HL-60/S4 treated with retinoic acid at 250 ng/mL for 4 days and 3 days (cell line): ENCODE measurements around the gene DLEC1.
"Not testable (repeated sequence)": the region's sequence is repeated elsewhere in the genome, so short reads cannot be mapped to it uniquely, and the experiment has no call there.

Experiments
- in situ Hi-C: fragments of 300-500 bp; cut with MboI; formaldehyde crosslinking; loops from 2 replicates; pipeline ENCODE4 v1.7.0; 2022; ENCODE audit warnings: low sequenced_read_pairs

DLEC1 gene

DNA sequence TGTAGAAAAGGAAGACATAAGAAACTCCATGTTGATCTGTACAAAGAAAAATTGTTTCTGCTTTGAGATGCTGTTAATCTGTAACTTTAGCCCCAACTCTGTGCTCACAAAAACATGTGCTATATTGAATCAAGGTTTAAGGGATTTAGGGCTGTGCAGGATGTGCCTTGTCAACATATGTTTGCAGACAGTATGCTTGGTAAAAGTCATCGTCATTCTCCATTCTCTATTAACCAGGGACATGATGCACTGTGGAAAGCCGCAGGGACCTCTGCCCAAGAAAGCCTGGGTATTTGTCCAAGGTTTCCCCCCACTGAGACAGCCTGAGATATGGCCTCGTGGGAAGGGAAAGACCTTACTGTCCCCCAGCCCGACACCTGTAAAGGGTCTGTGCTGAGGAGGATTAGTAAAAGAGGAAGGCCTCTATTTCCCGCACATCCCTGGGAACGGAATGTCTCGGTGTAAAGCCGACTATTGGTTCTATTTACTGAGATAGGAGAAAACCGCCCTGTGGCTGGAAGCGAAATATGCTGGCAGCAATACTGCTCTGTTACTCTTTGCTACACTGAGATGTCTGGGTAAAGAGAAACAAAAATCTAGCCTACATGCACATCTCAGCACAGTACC lies 95.6 kb downstream of the DLEC1 start:
- in situ Hi-C loops, result not testable (repeated sequence)

DNA sequence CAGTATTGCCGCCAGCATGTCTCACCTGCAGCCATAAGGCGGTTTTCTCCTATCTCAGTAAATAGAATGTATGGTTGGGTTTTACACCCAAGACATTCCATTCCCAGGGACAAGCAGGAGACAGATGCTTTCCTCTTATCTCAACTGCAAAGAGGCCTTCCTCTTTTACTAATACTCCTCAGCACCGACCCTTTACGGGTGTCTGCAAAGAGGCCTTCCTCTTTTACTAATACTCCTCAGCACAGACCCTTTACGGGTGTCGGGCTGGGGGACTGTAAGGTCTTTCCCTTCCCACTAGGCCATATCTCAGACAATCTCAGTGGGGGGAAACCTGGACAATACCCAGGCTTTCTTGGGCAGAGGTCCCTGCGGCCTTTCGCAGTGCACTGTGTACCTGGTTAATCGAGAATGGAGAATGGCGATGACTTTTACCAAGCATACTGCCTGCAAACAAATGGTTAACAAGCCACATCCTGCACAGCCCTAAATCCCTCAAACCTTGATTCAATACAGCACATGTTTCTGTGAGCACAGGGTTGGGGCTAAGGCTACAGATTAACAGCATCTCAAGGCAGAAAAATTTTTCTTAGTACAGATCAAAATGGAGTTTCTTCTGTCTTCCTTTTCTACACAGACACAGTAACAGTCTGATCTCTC lies 96.7 kb downstream of the DLEC1 start:
- in situ Hi-C loops, result not testable (repeated sequence)

DNA sequence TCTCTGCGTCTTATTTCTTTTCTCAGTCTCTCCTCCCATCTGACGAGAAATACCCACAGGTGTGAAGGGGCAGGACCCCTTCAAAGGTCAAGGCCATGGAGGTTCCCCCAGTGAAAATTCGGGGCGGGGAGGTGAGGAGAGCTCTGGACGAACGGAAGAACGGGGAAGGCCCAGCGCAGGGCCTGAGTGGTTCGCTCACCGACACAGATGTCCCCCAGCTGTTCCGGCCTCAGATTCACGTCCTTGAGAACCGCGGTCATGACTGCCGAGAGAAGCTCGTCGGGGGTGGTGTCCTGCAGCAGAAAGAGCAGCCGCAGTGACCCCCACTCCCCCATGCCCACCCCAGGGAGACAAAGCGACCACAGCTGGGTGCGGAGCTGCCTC lies 97.4 kb downstream of the DLEC1 start:
- in situ Hi-C loops, result no loop called here

DNA sequence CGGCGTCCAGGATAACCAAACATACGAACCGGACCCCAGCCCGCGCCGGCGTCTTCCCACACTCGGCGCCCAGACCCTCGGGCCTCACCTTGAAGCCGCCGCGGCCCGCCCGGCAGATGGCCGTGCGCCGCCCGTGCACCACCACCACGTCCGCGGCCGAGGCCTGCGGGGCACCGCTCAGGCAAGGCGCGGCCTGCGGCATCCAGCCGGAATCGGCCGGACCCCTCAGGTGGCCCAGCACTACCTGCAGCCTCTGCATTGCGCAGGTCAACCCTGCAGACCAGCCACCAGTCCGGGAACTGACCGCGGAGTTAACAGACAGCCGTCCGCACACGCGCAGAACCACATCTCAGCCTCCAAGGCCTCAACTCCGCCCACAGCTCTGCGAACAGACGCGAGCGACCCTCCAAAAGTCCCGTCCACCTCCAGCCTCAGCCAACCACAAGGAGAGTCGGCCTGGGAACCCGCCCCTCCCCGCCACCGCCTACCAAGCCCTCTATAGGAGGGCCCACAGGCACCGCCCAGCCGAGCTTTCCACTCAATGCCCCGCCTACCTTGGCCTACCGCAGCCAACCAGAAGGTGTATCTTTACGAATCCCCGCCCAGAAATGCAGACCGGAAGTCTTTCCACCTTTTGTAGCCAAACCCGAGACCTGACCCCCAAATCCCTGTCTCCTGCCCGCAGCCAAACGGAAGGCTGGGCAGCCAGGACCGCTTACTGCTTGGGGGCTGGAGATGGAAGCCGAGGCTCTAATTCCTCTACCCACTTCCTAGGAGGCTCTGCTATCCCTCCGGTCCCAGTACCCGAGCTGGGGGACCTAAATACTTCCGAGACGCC lies 98.0 kb downstream of the DLEC1 start, which contains the start of gene ACAA1:
Gene ACAA1 (minus strand): TSS at position 351 of the 838 bp plus-strand sequence. CDS start 92 bp downstream, at position 259.
- in situ Hi-C loops, result no loop called here

DNA sequence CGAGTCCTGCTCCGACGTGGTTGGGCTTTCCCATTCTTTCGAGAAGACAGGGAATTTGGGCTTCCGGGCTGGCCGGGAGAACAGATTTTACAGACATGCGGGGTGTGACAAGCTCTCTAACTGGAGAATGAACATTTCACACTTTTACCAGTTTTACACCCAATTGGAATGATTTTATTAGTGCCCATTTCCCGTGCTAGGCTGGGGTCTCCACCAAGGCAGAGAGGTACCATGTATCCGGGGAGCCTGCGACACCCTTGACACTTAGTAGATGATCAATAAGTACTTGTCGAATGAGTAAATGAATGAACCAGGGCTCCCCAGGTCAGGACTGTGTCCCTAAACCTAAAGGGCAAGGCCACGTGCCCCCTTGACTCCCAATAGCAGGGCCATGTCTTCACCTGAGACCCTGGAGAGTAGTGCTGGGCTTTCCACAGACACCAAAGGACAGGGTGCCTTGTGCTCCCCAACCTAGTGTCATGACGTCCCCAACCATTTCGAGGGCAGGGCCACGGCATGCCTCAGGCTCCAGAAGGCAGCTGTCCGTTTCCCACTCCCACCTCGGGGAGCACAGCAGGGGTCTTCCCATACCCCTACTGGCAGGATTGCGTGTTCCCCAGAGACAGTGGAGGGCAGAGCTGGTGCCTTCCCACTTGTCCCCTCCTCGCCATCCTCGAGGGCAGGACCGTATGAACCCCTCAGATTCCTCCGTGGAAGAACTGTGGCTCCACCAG lies 98.8 kb downstream of the DLEC1 start:
- in situ Hi-C loops, result no loop called here

DNA sequence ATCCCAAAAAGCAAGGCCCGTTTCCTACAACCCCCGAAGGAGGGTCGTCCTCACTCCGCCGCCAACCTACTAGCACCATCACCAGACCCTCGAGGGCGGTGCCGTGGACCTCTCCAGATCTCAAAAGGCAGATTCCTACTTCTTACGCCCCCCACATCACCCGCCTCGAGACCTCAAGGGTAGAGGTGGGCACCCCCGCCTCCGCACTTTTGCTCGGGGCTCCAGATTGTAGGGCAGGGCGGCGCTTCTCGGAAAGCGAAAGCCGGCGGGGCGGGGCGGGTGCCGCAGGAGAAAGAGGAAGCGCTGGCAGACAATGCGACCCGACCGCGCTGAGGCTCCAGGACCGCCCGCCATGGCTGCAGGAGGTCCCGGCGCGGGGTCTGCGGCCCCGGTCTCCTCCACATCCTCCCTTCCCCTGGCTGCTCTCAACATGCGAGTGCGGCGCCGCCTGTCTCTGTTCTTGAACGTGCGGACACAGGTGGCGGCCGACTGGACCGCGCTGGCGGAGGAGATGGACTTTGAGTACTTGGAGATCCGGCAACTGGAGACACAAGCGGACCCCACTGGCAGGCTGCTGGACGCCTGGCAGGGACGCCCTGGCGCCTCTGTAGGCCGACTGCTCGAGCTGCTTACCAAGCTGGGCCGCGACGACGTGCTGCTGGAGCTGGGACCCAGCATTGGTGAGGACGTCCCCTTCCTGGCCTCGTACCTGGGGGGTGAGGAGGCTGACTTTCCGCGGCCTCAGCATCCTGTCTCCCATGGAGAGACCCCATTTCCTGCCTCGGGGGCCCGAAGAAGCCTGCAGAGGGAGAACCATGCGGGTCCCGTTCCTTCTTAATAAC lies 99.6 kb downstream of the DLEC1 start, which contains the start of gene MYD88:
Gene MYD88 (plus strand): TSS at position 313 of the 842 bp plus-strand sequence. CDS start 40 bp downstream, at position 353.
- in situ Hi-C loops, result no loop called here

DNA sequence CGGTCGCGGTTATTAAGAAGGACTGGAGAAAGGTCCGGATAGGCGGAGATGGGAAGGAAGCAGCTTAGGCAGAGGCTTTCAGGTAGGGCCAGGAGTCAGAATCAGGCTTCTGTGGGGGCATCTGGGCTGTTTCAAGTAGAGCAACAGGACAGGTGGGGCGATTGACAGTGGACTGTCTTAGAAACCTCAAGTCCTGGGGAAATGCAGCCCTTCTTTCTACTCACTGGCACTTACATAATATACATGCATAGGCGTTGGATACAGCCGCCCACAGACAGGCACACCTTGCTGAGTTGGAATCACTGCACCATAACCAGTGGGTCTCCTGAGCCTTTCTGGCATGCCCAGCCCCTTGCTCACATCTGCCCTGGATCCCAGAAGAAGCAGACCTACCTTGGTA lies 100.2 kb downstream of the DLEC1 start:
- in situ Hi-C loops, result no loop called here

DNA sequence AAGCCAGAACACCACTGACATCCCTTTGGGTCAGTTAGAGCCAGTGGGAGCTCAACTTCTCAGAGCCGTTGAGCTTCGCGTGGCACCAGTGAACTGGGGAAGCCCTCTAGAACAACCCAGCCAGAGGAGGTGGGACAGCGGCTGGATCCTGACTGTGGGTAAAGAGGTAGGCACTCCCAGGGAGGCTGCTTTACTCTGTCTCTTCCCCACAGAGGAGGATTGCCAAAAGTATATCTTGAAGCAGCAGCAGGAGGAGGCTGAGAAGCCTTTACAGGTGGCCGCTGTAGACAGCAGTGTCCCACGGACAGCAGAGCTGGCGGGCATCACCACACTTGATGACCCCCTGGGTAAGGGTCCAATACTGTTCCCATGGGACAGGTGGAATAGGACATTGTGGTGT lies 100.6 kb downstream of the DLEC1 start:
- in situ Hi-C loops, result no loop called here

DNA sequence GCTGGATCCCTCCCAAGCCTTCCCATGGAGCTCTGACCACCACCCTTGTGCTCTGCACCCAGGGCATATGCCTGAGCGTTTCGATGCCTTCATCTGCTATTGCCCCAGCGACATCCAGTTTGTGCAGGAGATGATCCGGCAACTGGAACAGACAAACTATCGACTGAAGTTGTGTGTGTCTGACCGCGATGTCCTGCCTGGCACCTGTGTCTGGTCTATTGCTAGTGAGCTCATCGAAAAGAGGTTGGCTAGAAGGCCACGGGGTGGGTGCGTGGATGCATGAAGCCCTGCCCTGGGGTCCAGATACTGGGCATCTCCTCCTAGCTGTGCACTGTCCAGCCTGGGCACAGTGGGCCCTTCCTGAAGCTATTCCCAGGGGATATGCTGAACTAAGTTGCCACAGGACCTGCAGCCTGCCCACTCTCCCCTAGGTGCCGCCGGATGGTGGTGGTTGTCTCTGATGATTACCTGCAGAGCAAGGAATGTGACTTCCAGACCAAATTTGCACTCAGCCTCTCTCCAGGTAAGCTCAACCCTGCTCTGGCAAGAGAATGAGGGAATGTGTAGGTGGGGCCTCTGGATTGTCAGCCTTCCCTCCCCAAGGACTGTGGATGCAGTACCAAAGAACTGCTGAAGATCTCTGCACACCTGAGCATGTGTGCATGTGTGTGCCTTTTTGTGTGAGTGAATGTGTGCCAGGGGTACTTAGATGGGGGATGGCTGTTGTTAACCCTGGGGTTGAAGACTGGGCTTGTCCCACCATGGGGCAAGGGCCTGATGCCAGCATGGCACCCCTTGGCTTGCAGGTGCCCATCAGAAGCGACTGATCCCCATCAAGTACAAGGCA lies 101.5 kb downstream of the DLEC1 start:
- in situ Hi-C loops, result no loop called here

DNA sequence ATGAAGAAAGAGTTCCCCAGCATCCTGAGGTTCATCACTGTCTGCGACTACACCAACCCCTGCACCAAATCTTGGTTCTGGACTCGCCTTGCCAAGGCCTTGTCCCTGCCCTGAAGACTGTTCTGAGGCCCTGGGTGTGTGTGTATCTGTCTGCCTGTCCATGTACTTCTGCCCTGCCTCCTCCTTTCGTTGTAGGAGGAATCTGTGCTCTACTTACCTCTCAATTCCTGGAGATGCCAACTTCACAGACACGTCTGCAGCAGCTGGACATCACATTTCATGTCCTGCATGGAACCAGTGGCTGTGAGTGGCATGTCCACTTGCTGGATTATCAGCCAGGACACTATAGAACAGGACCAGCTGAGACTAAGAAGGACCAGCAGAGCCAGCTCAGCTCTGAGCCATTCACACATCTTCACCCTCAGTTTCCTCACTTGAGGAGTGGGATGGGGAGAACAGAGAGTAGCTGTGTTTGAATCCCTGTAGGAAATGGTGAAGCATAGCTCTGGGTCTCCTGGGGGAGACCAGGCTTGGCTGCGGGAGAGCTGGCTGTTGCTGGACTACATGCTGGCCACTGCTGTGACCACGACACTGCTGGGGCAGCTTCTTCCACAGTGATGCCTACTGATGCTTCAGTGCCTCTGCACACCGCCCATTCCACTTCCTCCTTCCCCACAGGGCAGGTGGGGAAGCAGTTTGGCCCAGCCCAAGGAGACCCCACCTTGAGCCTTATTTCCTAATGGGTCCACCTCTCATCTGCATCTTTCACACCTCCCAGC lies 102.4 kb downstream of the DLEC1 start:
- in situ Hi-C loops, result no loop called here

DNA sequence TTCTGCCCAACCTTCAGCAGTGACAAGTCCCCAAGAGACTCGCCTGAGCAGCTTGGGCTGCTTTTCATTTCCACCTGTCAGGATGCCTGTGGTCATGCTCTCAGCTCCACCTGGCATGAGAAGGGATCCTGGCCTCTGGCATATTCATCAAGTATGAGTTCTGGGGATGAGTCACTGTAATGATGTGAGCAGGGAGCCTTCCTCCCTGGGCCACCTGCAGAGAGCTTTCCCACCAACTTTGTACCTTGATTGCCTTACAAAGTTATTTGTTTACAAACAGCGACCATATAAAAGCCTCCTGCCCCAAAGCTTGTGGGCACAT lies 102.9 kb downstream of the DLEC1 start:
- in situ Hi-C loops, result no loop called here

DNA sequence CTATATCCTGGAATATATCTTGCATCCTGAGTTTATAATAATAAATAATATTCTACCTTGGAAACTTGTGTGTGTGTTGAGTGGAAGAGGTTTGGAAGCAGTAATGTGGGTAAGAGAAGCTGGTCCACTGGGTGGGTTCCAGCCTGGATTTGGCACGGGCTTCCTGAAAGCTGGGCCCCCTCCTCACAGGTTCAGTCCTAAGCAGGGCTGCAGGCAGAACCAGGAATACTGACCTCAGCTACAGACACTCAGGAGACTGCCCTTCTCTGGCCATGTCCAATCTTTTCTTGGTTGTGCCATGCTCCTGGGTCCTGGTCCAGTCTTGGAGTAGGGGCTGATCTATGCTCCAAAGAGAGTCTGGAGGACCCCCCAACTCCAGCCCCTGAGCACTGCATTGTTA lies 104.0 kb downstream of the DLEC1 start:
- in situ Hi-C loops, result no loop called here

DNA sequence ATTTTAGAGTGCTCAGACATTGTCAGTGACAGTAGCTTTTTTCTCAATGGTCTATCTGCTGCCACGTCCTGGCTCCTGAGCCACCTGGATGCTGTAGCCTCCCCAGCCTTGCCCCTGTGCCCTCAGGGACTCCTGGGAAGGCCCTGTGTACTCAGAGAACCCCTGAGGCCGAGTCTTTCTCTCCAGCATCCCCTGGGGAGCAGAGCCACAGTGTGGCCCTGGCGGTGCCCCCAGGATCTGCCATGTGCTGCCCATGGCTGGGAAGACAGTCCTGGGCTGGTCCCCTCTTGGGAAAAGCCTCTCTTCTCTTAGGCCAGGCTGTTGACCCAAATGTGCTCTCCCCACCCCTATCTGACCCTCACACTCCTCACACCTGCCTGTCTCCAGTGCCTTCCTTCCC lies 104.5 kb downstream of the DLEC1 start:
- in situ Hi-C loops, result no loop called here

DNA sequence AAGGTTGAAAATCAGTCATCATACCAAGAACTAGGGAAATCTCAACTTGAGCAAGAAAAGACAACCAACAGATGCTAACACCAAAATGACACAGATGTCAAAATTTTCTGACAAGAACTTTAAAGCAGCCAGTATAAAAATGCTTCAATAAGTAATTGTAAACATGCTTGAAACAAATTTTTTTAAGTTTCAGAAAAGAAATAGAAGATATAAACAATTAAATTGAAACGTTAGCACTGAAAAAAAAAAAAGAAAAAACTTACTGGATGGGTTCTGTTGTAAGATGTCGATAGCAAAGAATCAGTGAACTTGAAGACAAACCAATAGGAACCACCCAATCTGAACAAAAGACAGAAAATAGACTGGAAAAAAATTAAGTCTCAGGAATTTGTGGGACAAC lies 107.5 kb downstream of the DLEC1 start:
- in situ Hi-C loops, result no loop called here

DNA sequence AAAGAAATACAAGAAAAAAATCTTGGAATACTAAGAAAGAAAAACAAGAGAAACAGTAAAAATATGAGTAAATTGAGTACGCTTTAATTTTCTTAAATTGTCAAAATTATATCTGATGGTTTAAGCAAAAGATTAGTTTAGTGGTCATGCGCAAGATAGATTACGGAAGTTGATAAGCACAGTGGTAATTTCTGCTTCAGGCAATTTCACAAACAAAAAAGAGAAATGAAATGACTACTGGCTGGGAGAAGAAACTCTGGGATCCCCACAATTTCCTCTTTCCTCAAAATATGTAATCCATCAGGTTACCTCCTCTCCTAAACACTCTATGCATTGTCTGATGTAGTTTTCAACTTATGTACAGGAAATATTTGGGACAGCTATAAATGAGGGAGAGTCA lies 108.4 kb downstream of the DLEC1 start:
- in situ Hi-C loops, result no loop called here

DNA sequence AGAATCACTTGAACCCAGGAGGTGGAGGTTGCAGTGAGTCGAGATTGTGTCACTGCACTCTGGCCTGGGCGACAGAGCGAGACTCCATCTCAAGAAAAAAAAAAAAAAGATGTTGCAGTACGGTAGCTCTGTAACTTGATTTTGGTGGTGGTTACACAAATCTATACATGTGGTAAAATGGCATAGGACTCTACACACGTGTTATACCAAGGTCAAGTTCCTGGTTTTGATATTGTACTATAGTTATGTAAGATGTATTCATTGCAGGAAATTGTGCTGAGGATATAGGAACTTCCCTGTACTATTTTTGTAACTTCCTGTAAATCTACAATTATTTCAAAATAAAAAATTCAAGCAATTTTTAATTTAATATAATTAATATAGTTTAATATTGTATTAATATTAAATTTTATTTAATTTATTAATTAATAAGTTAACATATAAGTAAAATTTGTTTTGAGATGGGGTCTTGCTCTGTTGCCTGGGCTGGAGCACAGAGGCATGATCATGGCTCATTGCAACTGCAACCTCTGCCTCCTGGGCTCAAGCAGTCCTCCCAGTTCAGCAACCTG lies 109.4 kb downstream of the DLEC1 start:
- in situ Hi-C loops, result no loop called here

DNA sequence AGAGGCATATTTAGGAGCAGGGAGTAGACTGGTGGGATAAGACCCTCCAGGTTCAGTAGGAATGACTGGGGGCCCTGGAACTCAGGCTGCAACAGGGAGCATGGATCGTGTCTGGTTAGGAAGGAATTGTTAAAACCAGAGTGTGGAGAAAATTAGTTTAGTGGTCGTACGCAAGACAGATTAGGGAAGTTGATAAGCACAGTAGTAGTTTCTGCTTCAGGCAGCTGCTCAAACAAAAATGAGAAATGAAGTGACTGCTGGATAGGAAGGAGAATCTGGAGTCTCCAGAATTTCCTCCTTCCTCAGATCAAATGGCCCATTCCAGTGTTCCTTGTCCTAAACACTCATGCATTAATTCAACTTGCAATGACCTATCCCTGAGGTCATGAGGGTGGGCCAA lies 110.7 kb downstream of the DLEC1 start:
- in situ Hi-C loops, result no loop called here

DNA sequence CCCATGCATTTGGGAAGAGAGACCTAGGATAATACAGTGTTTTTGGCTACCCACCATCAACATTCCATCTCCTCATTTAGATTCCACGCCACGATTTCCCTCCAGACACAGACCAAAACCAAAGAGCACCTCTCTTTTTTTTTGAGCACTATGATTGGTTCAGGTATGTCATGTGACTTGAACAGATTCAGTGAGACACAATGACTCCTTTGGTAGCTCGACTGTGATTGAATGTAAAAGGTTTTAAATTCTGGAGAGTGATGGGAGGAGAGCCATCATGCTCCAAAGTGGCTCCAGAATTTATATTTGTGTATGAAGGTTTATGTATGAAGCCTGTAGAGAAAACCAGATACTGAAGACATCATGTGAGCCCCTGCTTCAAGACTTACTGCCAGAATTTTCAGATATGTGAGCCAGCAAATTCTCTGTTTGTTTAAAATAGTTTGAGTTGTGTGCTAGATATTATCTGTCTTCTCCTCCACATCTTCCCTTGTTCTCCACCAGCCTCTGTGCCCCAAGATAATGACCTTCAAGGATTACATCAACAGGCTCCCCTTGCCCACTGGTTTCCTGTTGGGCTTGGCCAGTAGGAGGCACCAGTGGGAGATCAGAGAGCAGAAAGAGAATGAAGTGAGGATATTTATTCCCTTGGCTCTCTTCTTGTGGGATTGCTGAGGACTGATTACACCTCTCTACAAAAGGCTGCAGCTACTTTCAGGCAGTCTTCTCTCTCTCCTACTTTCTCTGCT lies 111.9 kb downstream of the DLEC1 start:
- in situ Hi-C loops, result no loop called here
